Endodermal cell (in vitro differentiated cells): Measurements from ENCODE around the gene GRM8. TPM values are rescaled to one million over a fixed set of nuclear protein-coding genes. Genes with fewer than 3 reads are reported as not detected.

Experiments
- DNase-seq: peaks from one replicate; pipeline ENCODE4 v3.0.0-alpha.2; 2017
- H3K27ac ChIP-seq: 2 replicates; pipeline ENCODE4 v1.5.1; 2013; ENCODE audit warnings: mild to moderate bottlenecking, low read depth, low read length, moderate library complexity
- H3K27me3 ChIP-seq: 2 replicates; pipeline ENCODE4 v1.6.1; 2013; ENCODE audit warnings: mild to moderate bottlenecking, low read length, moderate library complexity; ENCODE audit not compliant: insufficient read depth, control insufficient read depth, poor library complexity, severe bottlenecking
- H3K36me3 ChIP-seq: 2 replicates; pipeline ENCODE4 v1.7.0; 2013; ENCODE audit warnings: mild to moderate bottlenecking, low read length, moderate library complexity; ENCODE audit not compliant: control insufficient read depth, insufficient read depth
- H3K4me1 ChIP-seq: one replicate; pipeline ENCODE4 v1.7.0; 2013; ENCODE audit warnings: low read length; ENCODE audit not compliant: control insufficient read depth, insufficient read depth
- H3K4me3 ChIP-seq: 2 replicates; pipeline ENCODE4 v1.5.1; 2013; ENCODE audit warnings: mild to moderate bottlenecking, low read length, moderate library complexity
- H3K9ac ChIP-seq: 2 replicates; pipeline ENCODE4 v1.6.1; 2013; ENCODE audit warnings: mild to moderate bottlenecking, low read length, moderate library complexity; ENCODE audit not compliant: poor library complexity, severe bottlenecking; ENCODE audit errors: extremely low read depth
- H3K9me3 ChIP-seq: 2 replicates; pipeline ENCODE4 v1.6.1; 2013; ENCODE audit warnings: mild to moderate bottlenecking, low read length, moderate library complexity; ENCODE audit not compliant: control insufficient read depth
- H3K27ac Mint-ChIP-seq: 2 replicates; pipeline ENCODE4 v1.8.0; 2020; ENCODE audit warnings: mixed read lengths
- H3K27me3 Mint-ChIP-seq: 2 replicates; pipeline ENCODE4 v1.8.0; 2021; ENCODE audit warnings: mild to moderate bottlenecking, mixed read lengths; ENCODE audit not compliant: insufficient read depth
- H3K36me3 Mint-ChIP-seq: 2 replicates; pipeline ENCODE4 v1.8.0; 2020; ENCODE audit warnings: low read depth, mixed read lengths
- H3K4me1 Mint-ChIP-seq: 2 replicates; pipeline ENCODE4 v1.8.0; 2020; ENCODE audit warnings: mixed read lengths
- H3K4me3 Mint-ChIP-seq: 2 replicates; pipeline ENCODE4 v1.8.0; 2020; ENCODE audit warnings: mild to moderate bottlenecking, moderate library complexity, mixed read lengths
- H3K9me3 Mint-ChIP-seq: 2 replicates; pipeline ENCODE4 v1.8.0; 2020; ENCODE audit warnings: mild to moderate bottlenecking, mixed read lengths
- CTCF ChIP-seq: fragments of 200-600 bp; sonication (generic); conservative IDR thresholded peaks from 2 replicates; pipeline ENCODE4 v1.5.0; 2021; ENCODE audit warnings: antibody characterized with exemption, mild to moderate bottlenecking
- WGBS, 2 experiments: methylation state at CpG; one replicate each; pipeline versions ENCODE4 v1.1.5 to v1.1.7; 2013; ENCODE audit warnings: missing lambda C conversion rate in 2 of 2, mixed read lengths in 1 of 2; ENCODE audit not compliant: insufficient coverage in 1 of 2, insufficient read length in 1 of 2; 5-methylcytosine and 5-hydroxymethylcytosine counted together
- total RNA-seq, 2 donors: library from RNA; stranded (reverse); fragmentation: NEBNext Ultra II Directional in 1 of 2; extraction: Animal tissue kit (Norgen Biotek cat#: 25700) in 1 of 2; gene quantifications; 2 replicates in 1 of 2; 3 replicates in 1 of 2; pipeline ENCODE4 v1.2.1, GENCODE V29; 2021

Gene GRM8
- total RNA-seq, 2 donors from 2014 or later = 0.93 to 2.0 TPM

DNA sequence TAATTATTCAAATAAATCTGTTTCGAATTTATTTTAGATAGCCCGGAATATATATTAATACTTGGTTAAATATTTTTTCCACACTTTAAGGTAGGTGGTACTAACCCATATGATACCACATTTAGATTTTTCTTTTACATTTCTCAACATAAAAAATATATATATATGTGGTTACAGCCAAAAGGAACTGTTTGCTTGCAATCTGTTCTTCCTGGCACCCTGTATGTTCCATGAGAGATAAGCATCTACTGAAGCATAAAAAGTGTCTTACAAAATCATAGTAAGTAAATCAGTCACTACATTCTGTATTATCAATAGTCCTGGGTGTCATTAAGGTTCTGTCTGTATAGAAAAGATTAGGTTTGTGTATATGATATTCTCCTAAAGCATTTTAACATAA is 726.8 kb downstream of the GRM8 start:
- no peak overlapping the region for H3K9ac ChIP-seq
- no peaks in the 10 kb centered on the region for H3K9me3 Mint-ChIP-seq
- no peak overlapping the region for H3K27ac Mint-ChIP-seq
- H3K4me3 ChIP-seq = no peak overlapping the region
- TF ChIP-seq CTCF = no peak
- H3K4me1 ChIP-seq = no peaks in the 10 kb centered on the region
- H3K36me3 ChIP-seq = no peaks in the 10 kb centered on the region
- H3K36me3 Mint-ChIP-seq = no peaks in the 10 kb centered on the region
- peaks cover 1% of the 10 kb centered on the region for H3K4me1 Mint-ChIP-seq
- H3K27me3 Mint-ChIP-seq = no peaks in the 10 kb centered on the region
- H3K4me3 Mint-ChIP-seq = no peak overlapping the region
- no CpG with 5 or more reads among the region's 2 CpGs for WGBS, 2 experiments
- DNase-seq = no peak
- no peak overlapping the region for H3K27ac ChIP-seq
- H3K9me3 ChIP-seq = no peaks in the 10 kb centered on the region
- H3K27me3 ChIP-seq = no peaks in the 10 kb centered on the region

GRCh38 chr7:126524967-126525366 is 727.8 kb downstream of the GRM8 start:
- no peak for DNase-seq
- no peaks in the 10 kb centered on the region for H3K9me3 ChIP-seq
- Mint-ChIP-seq H3K27ac (no peak overlapping the region), H3K36me3 (no peaks in the 10 kb centered on the region), H3K4me3 (no peak overlapping the region), H3K4me1 (peaks cover 1% of the 10 kb centered on the region), H3K9me3 (no peaks in the 10 kb centered on the region), H3K27me3 (no peaks in the 10 kb centered on the region)
- H3K9ac ChIP-seq = no peak overlapping the region
- WGBS, 2 experiments = 76 to 100% methylated on average over 1 of the region's 1 CpG
- no peaks in the 10 kb centered on the region for H3K4me1 ChIP-seq
- TF ChIP-seq CTCF = no peak
- no peak overlapping the region for H3K4me3 ChIP-seq
- H3K27ac ChIP-seq = no peak overlapping the region
- no peaks in the 10 kb centered on the region for H3K36me3 ChIP-seq
- H3K27me3 ChIP-seq = no peaks in the 10 kb centered on the region

- no peaks in the 10 kb centered on the region for H3K4me1 ChIP-seq
- 77 to 80% methylated on average over 2 of the region's 2 CpGs for WGBS, 2 experiments
- H3K4me1 Mint-ChIP-seq = no peaks in the 10 kb centered on the region
- H3K27me3 Mint-ChIP-seq = no peaks in the 10 kb centered on the region
- no peak for TF ChIP-seq CTCF
- H3K4me3 Mint-ChIP-seq = no peak overlapping the region
- H3K9ac ChIP-seq = no peak overlapping the region
- H3K36me3 ChIP-seq = no peaks in the 10 kb centered on the region
- peaks cover 3% of the 10 kb centered on the region for H3K9me3 Mint-ChIP-seq
- H3K27ac Mint-ChIP-seq = no peak overlapping the region
- no peaks in the 10 kb centered on the region for H3K27me3 ChIP-seq
- H3K9me3 ChIP-seq = peaks cover 5% of the 10 kb centered on the region
- no peak overlapping the region for H3K27ac ChIP-seq
- H3K4me3 ChIP-seq = no peak overlapping the region
- no peaks in the 10 kb centered on the region for H3K36me3 Mint-ChIP-seq
- no peak for DNase-seq
Measured at GRCh38 chr7:126511046-126511445, 741.7 kb downstream of the GRM8 start.
